CD1c-positive myeloid dendritic cell (primary cell): ENCODE results near the gene TMEM54.

ENCODE experiments used
- DNase-seq: peaks from one replicate; pipeline ENCODE4 v3.0.0-alpha.2; 2016; ENCODE audit errors: extremely low spot score

TMEM54 gene, protein sequence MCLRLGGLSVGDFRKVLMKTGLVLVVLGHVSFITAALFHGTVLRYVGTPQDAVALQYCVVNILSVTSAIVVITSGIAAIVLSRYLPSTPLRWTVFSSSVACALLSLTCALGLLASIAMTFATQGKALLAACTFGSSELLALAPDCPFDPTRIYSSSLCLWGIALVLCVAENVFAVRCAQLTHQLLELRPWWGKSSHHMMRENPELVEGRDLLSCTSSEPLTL

DNA sequence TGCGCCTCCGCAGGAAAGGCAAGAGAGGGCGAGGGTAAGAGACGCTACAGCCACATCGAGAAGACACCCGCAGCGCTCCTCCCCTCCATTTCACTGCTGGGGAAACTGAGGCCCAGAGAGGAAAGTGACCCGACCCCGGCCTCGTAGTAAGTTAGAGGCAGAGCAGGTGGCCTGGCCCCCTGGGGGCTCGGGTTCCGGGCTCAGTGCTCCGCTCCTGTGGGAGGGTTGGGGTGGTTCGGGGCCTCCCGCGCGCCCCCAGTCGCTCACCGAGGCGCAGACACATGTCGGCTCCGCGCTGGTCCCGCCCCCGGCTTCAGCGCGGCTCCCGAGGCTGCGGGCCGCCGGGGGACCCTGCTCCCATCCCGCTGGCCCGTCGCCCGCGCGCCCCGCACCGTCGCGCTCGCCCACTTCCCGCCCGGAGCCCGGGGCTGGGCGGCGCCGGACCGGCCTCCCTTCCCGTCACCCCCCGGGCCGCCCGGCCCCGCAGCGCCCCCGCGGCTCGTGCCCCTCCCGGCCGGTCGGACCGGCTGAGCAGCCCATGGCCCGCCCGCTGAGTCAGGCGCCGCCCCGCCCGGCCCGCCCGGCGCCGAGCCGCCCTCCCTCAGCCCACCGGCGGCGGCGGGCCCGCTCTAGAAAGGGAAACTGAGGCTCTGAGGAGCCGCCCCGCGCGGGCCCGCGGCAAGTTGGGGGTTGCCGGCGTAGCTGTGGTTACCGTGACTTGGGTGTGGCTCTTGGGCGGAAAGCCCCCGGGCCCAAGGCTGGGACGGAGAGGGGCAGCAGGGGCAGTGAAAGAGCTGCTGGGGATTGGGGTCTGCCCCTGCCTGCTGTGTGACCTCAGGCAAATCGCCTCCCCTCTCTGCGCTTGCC, at the start of gene TMEM54:
Gene TMEM54 (minus strand): TSS at position 434 of the 867 bp plus-strand sequence. CDS start 151 bp downstream, at position 283.
- DNase-seq = peak; percentile 24

DNA sequence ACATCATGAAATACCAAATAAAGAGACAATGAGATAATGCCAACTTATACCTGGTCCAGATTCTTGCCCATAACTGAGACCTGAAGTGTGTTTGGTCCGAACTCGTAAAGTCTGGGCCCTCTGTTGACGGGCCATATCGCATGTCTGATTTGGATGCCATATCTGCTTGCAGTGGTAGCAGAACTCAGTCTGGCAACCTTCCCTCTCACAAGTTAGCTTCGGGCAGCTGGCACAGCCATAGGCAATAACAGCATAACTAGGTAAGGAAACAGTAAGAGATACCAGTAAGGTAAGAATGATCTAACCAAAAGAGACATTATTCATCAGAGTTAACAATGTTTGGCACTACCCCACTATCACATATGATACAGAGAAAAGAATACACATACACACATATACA, 48.3 kb upstream of the TMEM54 start:
- no peak for DNase-seq

DNA sequence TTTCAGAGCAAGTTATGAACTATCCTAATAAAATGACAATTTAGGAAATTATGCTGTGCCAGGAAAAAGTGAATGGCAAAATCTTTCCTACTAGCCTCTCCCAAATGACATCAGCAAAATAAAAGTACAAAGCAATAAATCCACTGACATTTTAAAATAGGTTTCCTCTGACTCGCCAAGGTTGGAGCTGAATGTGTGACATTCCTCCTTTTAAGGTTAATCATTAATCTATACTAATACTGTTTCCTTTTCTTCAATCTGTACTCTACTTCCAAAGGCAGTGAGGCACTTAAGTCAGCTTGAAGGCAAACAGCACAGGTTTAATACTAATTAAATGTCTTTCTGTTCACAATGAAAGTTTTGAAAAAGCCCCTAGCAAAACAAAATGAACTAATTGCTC, 47.7 kb upstream of the TMEM54 start:
- DNase-seq = no peak

DNA sequence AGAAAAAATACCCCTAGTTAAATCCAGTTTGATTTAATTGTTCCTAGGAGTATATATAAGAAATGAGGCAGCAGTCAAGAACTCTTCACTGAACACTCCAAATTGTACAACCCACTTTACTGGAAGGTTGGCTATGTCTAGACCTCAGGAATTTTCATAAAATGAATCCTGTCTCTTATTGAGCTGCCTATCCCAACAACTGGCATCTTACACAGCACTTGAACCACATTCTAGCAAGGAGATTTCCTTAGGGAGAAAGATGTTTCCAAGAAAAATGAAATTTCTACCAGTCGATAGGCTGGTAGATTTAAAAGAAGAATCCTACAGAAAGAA, 47.2 kb upstream of the TMEM54 start:
- DNase-seq = no peak

DNA sequence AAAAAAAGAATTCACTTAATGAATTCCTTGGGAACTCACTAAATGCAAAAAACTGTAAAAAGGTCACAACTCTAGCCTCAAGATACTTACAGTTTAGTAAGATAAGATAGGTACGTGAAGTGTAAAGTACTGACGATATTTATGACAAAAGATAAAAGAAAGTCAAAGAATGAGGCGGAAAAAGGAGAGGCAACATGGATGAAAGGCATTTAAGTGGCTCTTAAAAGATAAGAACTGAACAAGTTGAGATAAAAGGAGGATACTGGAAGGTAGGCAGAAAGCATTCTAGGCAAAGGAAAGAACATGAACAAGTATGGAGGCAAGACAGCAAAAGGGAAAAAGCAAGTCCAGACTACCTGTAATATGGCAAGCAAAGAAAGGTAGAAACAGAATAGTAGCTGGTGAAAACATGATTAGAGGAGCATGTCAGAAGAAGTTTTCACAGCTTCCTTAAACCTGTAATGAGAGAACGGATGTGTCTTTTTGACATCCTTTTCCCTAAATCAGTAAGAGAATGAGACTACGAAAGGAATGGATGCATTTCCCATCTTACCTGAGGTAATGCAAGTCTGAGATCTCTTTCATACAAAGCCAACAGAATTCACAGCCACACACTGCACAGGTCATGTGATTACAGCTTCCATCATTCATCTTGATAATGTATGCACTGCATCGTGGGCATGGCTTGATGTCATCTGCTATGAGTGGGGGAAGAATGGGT, 46.6 kb upstream of the TMEM54 start:
- DNase-seq = no peak

DNA sequence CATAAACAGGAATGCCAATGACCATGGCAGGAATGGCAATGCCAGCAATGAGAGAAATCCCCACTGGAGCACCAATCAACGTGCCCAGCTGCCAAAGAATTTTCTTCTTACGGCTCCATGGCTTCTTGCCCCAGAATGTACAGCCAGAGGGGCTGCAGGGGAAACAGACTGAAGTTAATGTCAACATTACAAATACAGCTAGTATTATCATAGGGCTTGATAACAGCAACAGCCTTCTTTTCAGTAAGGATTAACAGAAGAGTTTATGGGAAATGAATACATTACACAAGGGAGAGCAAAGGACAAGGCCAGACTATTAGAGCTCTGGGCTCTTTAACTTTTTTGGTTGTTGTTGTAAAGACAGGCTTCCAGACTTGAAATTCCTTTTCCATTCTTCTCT, 45.2 kb upstream of the TMEM54 start:
- DNase-seq = no peak

DNA sequence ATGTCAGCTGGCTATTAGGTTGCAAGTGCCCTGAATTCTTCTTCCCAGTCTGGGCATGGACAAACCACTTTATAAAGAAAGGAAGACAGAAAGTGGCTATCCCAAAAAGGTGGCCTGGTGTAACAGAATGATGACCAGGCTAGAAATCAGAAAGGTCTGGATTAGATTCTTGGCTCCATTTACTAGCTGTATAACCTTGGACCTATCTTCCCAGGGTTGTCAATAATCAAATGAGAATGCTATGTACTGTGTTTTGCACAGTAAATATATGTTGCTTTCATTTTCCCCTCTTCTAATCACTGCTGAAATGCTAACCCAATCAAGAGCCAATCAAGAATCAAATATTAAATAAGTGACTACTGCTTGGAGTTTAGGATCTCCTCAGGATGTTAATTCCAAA, 43.0 kb upstream of the TMEM54 start:
- DNase-seq = no peak

DNA sequence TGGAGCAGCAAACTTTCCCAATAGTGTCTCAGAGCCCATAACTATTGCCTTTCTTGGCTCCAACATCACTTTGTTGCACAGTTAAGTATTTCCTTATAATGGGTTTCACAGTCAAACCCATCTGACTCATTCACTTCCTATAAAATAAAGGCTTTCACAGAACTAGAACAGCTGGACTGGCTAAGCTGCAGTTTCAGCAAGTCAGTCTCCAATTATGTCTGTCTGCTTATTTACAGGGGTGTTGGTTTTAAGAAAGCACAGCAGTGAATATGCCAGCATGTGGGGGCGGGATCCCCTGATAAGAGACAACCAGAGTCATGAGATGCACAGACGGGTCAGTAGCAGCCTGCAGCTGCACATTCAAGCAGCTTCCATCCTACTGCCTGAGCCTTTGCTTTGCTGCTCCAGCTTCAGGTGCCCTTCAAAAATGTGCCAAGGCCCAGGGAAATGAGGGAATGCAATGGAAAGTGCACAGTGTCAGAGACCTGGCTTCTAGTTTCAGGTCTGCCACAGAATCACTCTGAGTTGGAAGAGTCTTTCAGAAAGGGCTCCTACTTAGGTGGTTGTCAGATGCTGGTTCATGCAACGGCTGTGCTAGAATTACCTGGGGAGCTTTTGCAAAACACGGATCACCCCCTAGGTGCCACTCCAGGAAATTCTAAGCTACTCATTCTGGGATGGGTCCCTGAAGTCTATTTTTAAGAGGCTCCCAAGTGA, 38.6 kb upstream of the TMEM54 start:
- DNase-seq = peak; percentile 85

DNA sequence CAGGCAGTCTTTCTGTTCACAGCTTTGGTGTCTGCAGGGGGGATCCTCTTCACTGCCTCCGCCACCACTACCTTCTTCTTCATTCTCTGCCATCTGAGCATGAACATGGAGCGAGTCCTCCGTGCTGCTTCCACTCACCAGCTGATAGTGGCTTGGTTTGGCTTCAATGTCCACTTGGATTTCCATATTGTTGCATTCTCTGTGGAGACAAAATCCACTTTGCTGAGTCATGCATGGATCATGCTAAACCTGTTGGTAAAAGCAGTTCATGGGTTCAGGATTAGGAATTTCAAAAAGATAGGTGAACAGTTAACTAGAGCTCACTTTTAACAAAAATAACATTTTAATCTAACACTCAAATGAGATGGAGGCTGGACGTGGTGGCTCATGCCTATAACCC, 35.9 kb upstream of the TMEM54 start:
- DNase-seq = no peak

DNA sequence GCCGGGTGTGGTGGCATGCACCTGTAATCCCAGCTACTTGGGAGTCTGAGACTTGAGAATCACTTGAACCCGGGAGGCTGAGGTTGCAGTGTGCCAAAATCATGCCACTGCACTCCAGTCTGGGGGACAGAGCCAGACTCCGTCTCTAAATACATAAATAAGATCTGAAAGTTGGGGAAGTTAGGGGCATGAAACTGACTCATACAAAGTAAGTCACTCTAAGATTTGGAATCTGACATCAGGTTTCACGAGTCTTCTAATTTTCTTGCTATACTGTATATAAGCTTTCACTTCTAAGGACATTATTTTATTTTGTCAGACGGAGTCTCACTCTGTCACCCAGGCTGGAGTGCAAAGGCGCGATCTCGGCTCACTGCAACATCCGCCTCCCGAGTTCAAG, 33.3 kb upstream of the TMEM54 start:
- DNase-seq = peak; percentile 28

DNA sequence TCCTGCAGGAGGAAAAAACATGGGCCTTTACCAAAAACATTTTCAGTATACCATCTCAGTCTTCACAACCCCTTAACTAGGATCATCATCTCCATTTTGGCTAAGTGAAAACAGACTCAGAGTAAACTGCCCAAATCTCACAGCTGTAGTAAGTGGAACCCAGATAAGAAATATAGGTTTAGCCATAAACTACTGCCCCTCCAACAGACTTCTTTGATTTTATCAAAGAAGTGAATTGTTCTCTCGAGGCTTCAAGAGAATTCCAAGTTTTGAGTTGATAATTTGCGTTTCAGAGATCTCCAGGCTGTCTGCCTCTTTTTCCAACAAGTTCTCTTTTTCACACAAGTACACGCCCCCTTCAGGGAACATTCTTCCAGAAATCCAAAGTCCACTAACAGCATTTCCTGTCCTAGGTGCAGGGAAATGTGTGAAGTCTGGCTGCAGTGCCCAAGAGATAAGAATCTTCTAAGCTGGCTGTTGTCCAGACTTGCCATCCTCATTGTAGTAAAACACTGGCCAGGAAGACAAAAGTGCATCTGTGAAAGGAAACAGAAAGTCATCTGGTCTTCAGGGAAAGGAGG, 32.6 kb upstream of the TMEM54 start:
- DNase-seq = no peak

DNA sequence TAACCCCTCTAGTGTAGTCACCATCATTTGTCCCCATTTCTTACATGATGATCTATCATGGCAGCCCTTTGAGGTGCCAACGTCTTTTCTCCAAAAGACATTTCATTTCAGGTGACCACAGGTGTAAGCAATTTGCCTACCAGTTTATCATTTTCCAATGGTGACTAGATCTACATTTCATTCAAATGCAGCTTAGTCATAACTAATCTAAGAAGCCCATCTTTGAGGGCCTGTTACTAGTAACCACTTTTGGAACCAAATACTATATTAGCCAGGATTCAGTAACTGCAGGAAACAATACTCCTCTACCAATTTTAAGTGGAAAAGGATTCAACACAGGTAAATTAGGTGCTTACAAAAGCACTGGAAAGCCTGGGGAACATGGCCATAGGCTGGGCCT, 30.6 kb upstream of the TMEM54 start:
- DNase-seq = no peak

DNA sequence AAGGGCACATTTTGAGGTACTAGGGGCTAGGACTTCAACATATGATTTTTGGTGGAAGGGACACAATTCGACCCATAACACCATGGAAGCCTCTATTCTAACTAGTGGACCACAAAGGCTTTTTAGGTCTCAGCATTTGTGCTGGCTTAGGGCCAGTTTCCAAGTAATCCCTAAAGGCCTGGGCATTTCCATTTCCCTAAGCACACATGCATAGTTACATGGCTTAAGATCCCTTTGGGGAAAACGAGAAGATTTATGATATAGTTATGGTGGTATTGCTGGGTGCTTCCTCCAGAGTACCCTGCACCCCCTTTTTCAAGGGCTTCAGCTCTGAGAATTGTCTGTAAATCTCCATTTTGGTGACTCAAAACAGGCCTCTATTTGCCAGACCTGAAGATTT, 28.2 kb upstream of the TMEM54 start:
- no peak for DNase-seq

DNA sequence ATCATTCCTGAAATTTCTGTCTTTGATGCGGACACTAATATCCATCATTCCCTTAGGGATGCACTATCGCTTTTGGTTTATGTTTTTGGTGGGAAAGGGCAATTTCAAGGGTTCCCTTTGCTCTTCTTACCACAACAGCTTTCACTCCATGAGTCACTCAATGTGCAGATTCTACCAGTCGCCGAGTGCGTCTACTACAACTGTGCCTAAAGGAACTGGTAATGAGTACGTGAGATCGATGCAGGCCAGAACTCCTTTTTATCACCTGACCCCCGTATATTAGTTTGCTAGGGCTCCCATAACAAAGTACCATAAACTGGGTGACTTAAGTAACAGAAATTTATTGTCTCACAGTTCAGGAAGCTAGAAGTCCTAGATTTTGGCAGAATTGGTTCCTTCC, 27.5 kb upstream of the TMEM54 start:
- no peak for DNase-seq

DNA sequence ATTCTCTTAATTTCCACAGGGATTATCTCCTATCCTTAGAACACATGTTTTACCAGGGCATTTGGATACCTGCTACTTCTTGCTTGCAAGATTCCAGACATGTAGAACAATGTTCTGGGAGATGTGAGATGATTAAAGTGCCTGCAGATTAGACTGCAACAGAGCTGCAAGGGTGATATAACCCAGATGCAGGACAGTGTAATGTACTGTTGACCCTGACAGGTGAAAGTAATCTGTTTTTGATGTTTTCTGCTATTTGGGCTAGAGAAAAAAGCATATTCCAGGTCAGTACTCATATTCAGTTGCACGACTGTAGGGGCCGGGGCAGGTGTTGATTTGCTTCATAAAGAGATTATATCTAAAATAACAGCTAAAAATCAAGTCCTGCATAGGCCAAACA, 27.1 kb upstream of the TMEM54 start:
- no peak for DNase-seq

DNA sequence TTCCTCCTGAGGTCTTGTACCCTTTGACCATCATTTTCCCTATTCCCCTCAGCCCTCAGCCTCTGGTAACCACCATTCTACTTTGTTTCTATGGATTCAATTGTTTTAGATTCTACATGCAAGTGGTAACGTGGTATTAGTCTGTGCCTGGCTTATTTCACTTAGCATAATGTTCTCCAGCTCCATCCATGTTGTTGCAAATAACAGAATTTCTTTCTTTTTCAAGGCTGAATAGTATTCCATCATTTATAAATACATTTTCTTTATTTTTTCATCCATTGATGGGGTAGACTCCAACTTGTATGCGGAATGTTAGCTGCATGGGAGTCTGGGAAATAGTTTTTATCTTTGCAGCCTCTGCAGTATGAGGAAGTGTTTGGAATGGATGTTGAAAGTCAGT, 26.3 kb upstream of the TMEM54 start:
- no peak for DNase-seq

DNA sequence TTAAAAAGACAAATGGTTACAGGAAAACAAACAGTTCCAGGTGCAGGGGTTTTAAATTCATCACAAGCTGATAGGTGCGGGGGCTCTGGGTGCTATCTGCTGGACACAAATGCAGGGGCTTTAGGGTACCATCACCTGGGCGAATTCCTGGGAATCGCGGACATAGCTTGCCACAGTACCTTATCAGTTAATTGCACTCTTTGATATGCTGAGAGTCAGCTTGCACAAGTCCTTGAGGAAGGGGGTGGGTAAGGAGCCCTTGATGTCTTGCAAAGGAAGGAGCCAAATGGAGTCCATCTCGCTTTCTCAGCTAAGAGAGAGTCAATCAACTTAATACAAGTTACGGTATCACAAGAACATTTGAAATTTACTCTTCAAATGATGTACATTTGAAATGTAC, 25.4 kb upstream of the TMEM54 start:
- no peak for DNase-seq

DNA sequence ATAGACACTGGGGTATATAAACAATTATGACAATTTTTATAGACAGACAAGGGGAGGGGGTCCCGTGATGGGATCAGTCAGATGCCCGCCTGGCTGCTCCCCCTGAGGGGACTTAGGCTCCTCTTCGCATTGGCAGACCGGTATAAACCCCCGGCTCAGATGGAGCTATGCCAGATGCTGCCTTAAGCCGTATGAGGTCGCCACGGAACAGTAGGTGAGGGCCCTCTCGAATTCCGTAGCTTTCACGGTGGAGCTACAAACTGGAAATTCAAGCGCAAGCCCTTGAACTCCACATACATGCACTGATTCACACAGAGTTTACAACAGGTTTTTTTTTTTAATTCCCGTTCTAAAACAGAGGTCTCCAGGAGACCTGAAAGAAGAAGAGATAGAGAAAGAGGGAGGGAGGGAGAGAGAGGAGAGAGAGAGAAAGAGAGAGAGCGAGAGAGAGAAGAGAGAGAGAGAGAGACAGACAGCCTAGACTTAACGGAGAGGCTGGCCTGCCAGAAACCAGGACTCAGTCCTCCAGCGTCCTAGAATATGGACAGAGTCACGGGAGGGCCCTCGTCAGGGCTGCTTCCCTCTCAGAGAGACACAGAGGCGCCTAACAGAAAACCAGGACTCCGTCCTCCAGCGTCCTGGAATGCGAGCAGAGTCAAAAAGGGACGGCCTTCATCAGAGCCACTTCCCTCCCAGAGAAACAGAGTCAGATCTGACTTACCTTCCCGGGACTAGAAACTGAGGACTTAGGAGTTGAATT, 24.4 kb upstream of the TMEM54 start:
- DNase-seq = no peak

DNA sequence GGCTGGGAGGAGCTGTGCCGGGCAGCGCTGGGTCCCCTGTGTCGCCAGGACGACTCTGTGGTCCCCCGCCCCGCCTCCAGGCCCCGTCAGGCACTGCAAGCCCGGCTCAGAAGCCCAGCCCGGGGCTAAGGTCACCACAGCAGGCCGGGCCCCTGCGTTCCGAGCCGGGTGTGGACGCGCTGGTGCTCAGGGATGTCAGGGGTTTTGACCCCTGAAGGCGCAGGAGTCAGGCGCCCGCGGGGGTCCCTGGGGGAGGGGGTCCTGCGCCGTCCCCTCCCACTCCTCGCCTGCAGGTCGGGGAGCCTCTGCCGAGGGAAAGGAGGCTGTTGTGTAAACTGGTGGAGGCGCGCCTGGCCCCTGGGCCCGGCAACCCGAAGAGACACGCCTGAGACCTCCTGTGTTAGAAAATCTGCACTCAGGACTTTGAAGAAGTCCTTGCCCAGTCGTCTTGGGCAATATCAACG, 23.7 kb upstream of the TMEM54 start:
- no peak for DNase-seq

DNA sequence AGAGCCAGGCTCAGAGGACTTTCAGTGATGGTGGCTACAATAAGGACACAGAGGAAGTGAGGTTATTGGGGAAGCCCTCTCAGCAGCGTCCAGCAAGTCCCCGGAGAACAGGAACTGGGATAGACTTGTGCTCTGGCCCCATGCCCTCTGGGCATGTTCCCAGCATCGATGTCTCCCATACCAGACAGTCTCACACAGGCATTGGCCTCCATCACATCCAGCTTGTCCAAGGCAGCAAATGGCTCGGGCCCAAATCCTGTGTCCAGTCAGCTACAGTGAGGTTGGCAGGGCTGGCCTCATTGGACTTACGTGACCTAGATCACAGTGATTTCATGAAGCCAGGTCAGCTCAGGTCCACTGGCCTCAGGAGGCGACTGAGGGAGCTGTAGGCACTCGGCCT, 19.6 kb upstream of the TMEM54 start:
- DNase-seq = peak; percentile 44
